HEK293 (cell line): Measurements from ENCODE around the gene SLC38A10.

Experiments
- BCL11B ChIP-seq: fragments of 450-650 bp; formaldehyde crosslinking; IDR thresholded peaks from 2 replicates; pipeline ENCODE4 v1.5.1; 2016; ENCODE audit warnings: low read depth, missing biosample characterization, missing genetic modification characterization
- YY1 ChIP-seq: fragments of 450-650 bp; formaldehyde crosslinking; IDR thresholded peaks from 2 replicates; pipeline ENCODE4 v1.5.1; 2018; ENCODE audit warnings: missing biosample characterization, missing genetic modification characterization
- ZNF76 ChIP-seq: fragments of 450-650 bp; formaldehyde crosslinking; IDR thresholded peaks from 2 replicates; pipeline ENCODE4; 2016; ENCODE audit warnings: low read depth, missing biosample characterization, missing genetic modification characterization, borderline replicate concordance
- TF ChIP-seq, protein P1 (sequence below): sonication (generic); formaldehyde crosslinking; IDR thresholded peaks from 2 replicates; pipeline ENCODE4 v1.8.1; 2022; ENCODE audit warnings: mild to moderate bottlenecking, moderate library complexity, missing genetic modification reagents
- TF ChIP-seq, protein P2 (sequence below): fragments of 450-650 bp; formaldehyde crosslinking; IDR thresholded peaks from 2 replicates; pipeline ENCODE4 v1.5.1; 2016; ENCODE audit warnings: missing biosample characterization, missing genetic modification characterization

DNA sequence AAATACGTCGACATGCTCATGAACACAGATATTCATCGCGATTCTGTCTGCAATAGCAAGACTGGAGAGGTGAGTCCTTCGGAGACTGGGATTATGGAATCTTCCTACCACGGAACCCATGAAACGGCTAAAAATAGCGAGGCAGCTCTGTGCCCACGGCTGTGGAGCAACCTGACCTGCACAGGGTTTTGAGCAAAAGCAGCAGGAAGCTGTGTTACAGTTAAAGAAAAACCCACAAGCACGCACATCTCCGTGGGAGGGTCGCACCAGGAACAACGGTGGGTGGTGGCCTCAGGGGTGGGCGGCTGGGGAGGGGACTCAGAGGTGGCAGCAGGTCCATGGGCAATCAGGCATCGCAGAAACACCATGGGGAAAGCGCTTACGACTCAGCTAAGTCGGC, 24.8 kb downstream of the SLC38A10 start:
- TF ChIP-seq YY1 (tag by site-specific recombination) (no peak), ZNF76 (tag by site-specific recombination) (no peak), BCL11B (no peak)
- TF ChIP-seq, protein P1, sequence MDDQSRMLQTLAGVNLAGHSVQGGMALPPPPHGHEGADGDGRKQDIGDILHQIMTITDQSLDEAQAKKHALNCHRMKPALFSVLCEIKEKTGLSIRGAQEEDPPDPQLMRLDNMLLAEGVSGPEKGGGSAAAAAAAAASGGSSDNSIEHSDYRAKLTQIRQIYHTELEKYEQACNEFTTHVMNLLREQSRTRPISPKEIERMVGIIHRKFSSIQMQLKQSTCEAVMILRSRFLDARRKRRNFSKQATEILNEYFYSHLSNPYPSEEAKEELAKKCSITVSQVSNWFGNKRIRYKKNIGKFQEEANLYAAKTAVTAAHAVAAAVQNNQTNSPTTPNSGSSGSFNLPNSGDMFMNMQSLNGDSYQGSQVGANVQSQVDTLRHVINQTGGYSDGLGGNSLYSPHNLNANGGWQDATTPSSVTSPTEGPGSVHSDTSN (CRISPR knock-in tag): no peak
- TF ChIP-seq, protein P2, sequence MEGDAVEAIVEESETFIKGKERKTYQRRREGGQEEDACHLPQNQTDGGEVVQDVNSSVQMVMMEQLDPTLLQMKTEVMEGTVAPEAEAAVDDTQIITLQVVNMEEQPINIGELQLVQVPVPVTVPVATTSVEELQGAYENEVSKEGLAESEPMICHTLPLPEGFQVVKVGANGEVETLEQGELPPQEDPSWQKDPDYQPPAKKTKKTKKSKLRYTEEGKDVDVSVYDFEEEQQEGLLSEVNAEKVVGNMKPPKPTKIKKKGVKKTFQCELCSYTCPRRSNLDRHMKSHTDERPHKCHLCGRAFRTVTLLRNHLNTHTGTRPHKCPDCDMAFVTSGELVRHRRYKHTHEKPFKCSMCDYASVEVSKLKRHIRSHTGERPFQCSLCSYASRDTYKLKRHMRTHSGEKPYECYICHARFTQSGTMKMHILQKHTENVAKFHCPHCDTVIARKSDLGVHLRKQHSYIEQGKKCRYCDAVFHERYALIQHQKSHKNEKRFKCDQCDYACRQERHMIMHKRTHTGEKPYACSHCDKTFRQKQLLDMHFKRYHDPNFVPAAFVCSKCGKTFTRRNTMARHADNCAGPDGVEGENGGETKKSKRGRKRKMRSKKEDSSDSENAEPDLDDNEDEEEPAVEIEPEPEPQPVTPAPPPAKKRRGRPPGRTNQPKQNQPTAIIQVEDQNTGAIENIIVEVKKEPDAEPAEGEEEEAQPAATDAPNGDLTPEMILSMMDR (tag by site-specific recombination): no peak
